Amygdala (tissue), 56 donors: ENCODE measurements around the gene TLCD3B.

Experiments
- DNase-seq, 56 donors: peaks; one replicate each; lab custom pipeline; 2025; lab: John Stamatoyannopoulos, UW

Gene TLCD3B

DNA sequence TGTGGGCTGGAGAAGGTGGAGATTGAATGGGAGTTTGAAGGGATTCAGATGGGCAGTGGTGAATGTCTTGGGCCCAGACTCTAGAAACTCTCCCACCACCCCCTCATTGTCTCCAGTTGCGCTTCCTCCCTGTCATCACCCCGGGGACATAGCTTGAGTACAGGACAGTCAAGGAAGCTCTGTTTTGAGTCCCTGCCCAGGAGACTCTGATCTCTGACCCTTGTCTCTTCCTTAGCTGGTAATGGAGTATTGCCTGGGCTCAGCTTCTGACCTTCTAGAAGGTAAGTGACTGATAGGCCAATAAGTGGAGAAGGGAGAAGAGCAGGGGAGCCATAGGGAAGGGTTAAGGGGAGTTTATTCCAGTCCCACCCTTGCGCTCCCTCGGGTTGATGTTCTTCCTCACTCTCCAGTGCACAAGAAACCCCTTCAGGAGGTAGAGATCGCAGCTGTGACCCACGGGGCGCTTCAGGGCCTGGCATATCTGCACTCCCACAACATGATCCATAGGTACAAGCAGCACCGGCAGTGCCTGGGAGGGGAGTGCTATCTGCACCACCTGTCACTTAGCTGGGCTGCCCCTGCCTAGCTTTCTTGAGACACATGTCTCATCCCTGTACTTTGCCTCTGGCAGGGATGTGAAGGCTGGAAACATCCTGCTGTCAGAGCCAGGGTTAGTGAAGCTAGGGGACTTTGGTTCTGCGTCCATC, 52.4 kb downstream of the TLCD3B start:
- no peak for DNase-seq

DNA sequence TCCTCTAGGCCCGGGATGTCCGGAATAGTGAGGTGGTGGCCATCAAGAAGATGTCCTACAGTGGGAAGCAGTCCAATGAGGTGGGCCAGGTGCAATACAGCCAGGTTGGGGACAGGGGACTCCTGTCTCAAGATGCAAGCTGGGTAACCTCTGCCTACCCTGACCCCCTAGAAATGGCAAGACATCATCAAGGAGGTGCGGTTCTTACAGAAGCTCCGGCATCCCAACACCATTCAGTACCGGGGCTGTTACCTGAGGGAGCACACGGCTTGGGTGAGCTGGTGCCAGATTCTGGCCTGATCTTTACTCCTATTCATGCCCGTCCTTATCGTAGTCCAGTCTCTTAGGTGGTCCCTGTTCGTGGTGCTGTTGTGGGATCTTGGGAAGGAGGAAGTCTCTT, 53.0 kb downstream of the TLCD3B start:
- DNase-seq, result no peak

DNA sequence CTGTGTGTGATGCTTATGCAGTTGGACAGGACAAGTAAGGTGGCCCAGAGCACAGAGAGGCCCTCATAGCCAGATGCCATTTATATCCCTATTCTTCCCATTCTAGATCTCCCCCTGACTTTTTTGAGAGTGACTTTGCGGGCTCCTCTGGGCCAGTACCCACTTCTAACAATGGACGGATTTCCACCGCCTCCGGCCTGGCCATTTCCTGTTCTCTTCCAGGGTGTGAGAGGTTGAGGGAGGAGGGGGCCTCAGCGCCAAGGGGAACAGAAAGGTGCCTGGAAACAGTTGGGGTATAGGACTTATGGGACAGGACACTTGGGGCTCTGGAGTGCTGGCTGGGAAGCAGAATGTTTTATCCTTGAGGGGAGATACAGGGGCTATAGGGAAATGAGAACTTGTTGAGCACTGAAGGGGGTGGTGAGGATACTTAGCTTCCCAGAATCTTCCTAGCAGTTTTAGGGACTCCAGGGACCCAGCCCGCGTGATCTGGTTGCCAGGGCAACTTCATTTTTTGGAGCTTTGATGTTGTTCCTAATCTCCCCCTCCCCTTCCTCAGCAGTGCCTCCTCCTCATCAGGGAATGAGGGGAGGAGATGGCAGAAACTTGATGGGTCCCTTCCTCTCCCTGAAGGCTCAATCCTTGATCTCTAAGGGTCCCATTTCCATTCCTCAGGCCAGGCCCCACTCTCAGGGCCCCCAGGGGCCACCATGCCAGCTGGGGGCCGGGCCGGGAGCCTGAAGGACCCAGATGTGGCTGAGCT, 53.8 kb downstream of the TLCD3B start:
- DNase-seq, result no peak

DNA sequence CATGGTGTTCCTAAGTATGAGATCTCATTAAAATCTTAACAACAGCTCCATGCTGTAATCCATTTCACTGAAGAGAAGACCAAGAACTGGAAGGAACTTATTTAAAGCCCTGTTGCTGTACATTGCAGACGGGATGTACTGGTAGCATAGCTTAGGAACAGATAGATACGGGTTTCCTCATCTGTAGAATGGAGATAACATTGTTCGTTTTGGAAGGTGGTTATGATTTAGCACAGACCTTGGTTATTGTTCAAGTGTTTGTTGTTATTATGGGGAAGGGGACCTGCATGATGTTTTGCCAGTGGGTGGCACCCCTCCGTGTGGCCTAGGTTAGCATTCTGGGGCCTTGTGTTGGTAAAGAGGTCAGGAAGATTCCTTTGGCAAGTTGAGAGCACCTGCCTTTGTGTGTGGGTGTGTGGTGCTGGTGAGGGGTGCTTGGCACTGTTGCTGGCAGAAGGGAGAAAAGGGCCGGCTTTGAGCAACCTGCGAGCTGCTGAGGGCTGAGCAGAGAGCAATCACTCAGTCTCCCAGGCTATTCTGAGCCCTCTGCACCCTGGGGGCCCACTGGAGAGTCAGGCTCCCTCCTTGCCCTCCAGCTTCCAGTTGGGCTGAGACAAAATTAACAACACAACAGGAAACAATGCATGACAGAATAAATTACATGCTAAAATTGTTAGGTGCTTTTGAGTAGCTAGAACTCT, 55.1 kb downstream of the TLCD3B start:
- DNase-seq, result no peak

DNA sequence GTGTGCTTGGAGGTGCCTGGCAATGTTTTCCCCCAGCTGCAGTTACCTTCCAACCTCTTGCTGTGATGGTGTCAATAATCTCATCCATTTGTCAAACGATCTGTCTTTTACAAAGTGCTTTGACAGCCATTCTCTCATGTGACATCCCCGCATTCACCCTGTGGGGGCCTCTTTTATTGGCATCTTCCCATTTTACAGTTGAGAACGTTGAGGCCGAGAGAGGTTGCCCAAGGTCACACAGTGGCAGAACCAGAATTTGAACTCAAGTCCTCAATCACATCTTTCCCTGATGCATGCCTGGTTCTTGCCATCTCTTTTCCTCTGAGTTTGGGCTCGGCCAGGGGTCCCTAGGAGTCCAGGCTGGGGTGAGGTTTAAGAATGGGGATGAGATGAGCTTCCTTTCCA, 55.9 kb downstream of the TLCD3B start:
- no peak for DNase-seq
